ENCODE data around the gene IFT43. TPM values are rescaled to one million over a fixed set of nuclear protein-coding genes. Genes with fewer than 3 reads are reported as not detected.

Gene IFT43
- total RNA-seq, 1 experiment from 2014 or later, result 18.6 TPM

- H3K27ac Mint-ChIP-seq, result no peak overlapping the region
- no peaks in the 10 kb centered on the region for H3K27me3 Mint-ChIP-seq (ENCODE audit: low read depth)
- no CpG with 5 or more reads among the region's 4 CpGs for WGBS (ENCODE audit: extremely low coverage, insufficient read length, low lambda C conversion rate)
Measured at GRCh38 chr14:75969126-75969525, 16.4 kb upstream of the IFT43 start.

More at GRCh38 chr14:75969126-75969525, 16.4 kb upstream of the IFT43 start:
- Histone ChIP-seq H2BK5ac (ENCODE audit: insufficient read length, low read length) (no peak overlapping the region), H3K79me2 (ENCODE audit: insufficient read depth, low read length) (no peaks in the 10 kb centered on the region; the same call in 1 of the 2 replicates), H3K4me1 (ENCODE audit: insufficient read depth, low read length) (peaks cover 5% of the 10 kb centered on the region; the same call in 1 of the 2 replicates), H3K23ac (ENCODE audit: insufficient read length, low read depth, low read length) (no peak overlapping the region), H2BK20ac (ENCODE audit: low read depth, low read length, poor library complexity, severe bottlenecking) (no peak overlapping the region), H3K14ac (ENCODE audit: insufficient read depth, low read length) (no peak overlapping the region), H3K4ac (ENCODE audit: low read depth, low read length) (no peak overlapping the region), H3K27ac (ENCODE audit: insufficient read length, low read depth, low read length) (no peak overlapping the region), H3K18ac (ENCODE audit: insufficient read length, low read depth, low read length) (no peak overlapping the region), H3K56ac (ENCODE audit: insufficient read length, low read depth, low read length) (no peak overlapping the region), H3K4me2 (ENCODE audit: insufficient read depth, insufficient read length, low read length) (no peak overlapping the region), H3K27me3 (ENCODE audit: insufficient read depth, low read length) (no peaks in the 10 kb centered on the region), H3T11ph (ENCODE audit: low read length) (no peak overlapping the region), H3K79me1 (ENCODE audit: insufficient read depth, low read depth, low read length, poor library complexity, severe bottlenecking) (no peaks in the 10 kb centered on the region), H2BK12ac (ENCODE audit: insufficient read length, low read depth, low read length) (no peak overlapping the region), H4K5ac (ENCODE audit: insufficient read length, low read depth, low read length) (no peak overlapping the region), H2AK5ac (ENCODE audit: insufficient read length, low read length) (no peak overlapping the region), H2BK15ac (ENCODE audit: low read depth, low read length) (no peak overlapping the region), H3K9me3 (ENCODE audit: control insufficient read depth, low read depth, low read length) (no peaks in the 10 kb centered on the region), H4K91ac (ENCODE audit: insufficient read length, low read depth, low read length) (no peak overlapping the region), H4K8ac (replicated peaks; ENCODE audit: insufficient read length, low read depth, low read length) (no peak overlapping the region), H2BK120ac (ENCODE audit: low read depth, low read length, poor library complexity, severe bottlenecking) (no peak overlapping the region), H3K9ac (ENCODE audit: extremely low read depth, insufficient read length, low read length) (no peak overlapping the region), H2AFZ (ENCODE audit: low read length) (no peak overlapping the region), H3K23me2 (ENCODE audit: insufficient read length, low read depth, low read length, poor library complexity, severe bottlenecking) (no peaks in the 10 kb centered on the region), H4K20me1 (ENCODE audit: control insufficient read depth, insufficient read depth, insufficient read length) (no peaks in the 10 kb centered on the region)
- H3K4me3 Mint-ChIP-seq, result no peak overlapping the region
- TF ChIP-seq CTCF (conservative IDR thresholded peaks at IDR 0.05), result no peak
- peaks cover 7 to 11% of the 10 kb centered on the region in 2 experiments for H3K4me1 Mint-ChIP-seq
- DNase-seq, result no peak
- no peaks in the 10 kb centered on the region for H3K36me3 Mint-ChIP-seq (ENCODE audit: insufficient read depth in 1 of 3, low read depth in 3 of 3)
- H3K9me3 Mint-ChIP-seq, result no peaks in the 10 kb centered on the region
